ENCODE data around the gene MPO.

GRCh38 chr17:58264407-58265103 is 16.2 kb downstream of the MPO start:
- TF ChIP-seq NBN (IDR thresholded peaks at IDR 0.05) (no peak), CTCF (IDR thresholded peaks at IDR 0.05 in 2 of 3, conservative IDR thresholded peaks at IDR 0.05 in 1 of 3; ENCODE audit: control insufficient read depth in 2 of 3, extremely low read depth in 1 of 3, insufficient read depth in 1 of 3, low read depth in 3 of 3, low read length in 3 of 3) (no peak), POLR2AphosphoS2 (IDR thresholded peaks at IDR 0.05; ENCODE audit: low read depth, low read length) (no peak), TCF12 (IDR thresholded peaks at IDR 0.05; ENCODE audit: low read depth, low read length) (no peak), MYC (IDR thresholded peaks at IDR 0.05; ENCODE audit: insufficient read depth, insufficient read length, insufficient replicate concordance, low read length, severe bottlenecking) (no peak), SP1 (IDR thresholded peaks at IDR 0.05; ENCODE audit: low read depth, low read length) (no peak), NFIC (IDR thresholded peaks at IDR 0.05; ENCODE audit: low read depth, low read length) (no peak), CEBPB (IDR thresholded peaks at IDR 0.05; ENCODE audit: borderline replicate concordance in 1 of 2, low read depth in 2 of 2, low read length in 2 of 2) (no peak)

Measured in GM12878 (cell line).